Activated gamma-delta T cell treated with Interleukin-2 at 50 U/mL for 16 hours (primary cell): ENCODE results near the gene LY6G6D.

ENCODE experiments used
- DNase-seq: peaks from one replicate; pipeline ENCODE4 v3.0.0-alpha.2; 2020

LY6G6D gene

GRCh38 chr6:31721351-31722020, 6.3 kb downstream of the LY6G6D start, which contains the start of gene LY6G6C:
TSS of gene LY6G6C (minus strand) at chr6:31721746. CDS start at chr6:31721679, 67 bp downstream.
- DNase-seq = no peak

GRCh38 chr6:31722173-31722572, 7.0 kb downstream of the LY6G6D start:
- no peak for DNase-seq

- DNase-seq = no peak
Observed at GRCh38 chr6:31723245-31723979, 8.3 kb downstream of the LY6G6D start, which contains the start of gene MPIG6B. TSS of gene MPIG6B (plus strand) at chr6:31723373. CDS start at chr6:31723384, 11 bp downstream.

- no peak for DNase-seq
Observed at GRCh38 chr6:31723980-31724691, 9.0 kb downstream of the LY6G6D start.

- DNase-seq = no peak
Observed at GRCh38 chr6:31725502-31726350, 10.6 kb downstream of the LY6G6D start.

GRCh38 chr6:31727034-31727716, 12.0 kb downstream of the LY6G6D start:
- no peak for DNase-seq

- DNase-seq = no peak
Observed at GRCh38 chr6:31727717-31728671, 12.8 kb downstream of the LY6G6D start.

GRCh38 chr6:31728767-31729514, 13.8 kb downstream of the LY6G6D start, which contains the start of gene DDAH2:
TSS of gene DDAH2 (minus strand) at chr6:31729299. CDS start at chr6:31729161, 138 bp downstream.
- DNase-seq = no peak

- peak; percentile 78 for DNase-seq
Observed at GRCh38 chr6:31729515-31729978, 14.4 kb downstream of the LY6G6D start.

GRCh38 chr6:31729979-31730630, 15.0 kb downstream of the LY6G6D start:
- DNase-seq = peak; percentile 62

GRCh38 chr6:31730631-31731086, 15.5 kb downstream of the LY6G6D start:
- no peak for DNase-seq

- no peak for DNase-seq
Observed at GRCh38 chr6:31732029-31732428, 16.9 kb downstream of the LY6G6D start.

- DNase-seq = no peak
Observed at GRCh38 chr6:31733734-31734133, 18.6 kb downstream of the LY6G6D start.

GRCh38 chr6:31734247-31734820, 19.2 kb downstream of the LY6G6D start:
- DNase-seq = no peak

- peak; percentile 58 for DNase-seq
Observed at GRCh38 chr6:31734821-31735406, 19.8 kb downstream of the LY6G6D start.

GRCh38 chr6:31736021-31736767, 21.0 kb downstream of the LY6G6D start, which contains the start of gene CLIC1:
TSS of gene CLIC1 (minus strand) at chr6:31736530. CDS start at chr6:31736300, 230 bp downstream.
- DNase-seq = peak; percentile 56

GRCh38 chr6:31736768-31737314, 21.7 kb downstream of the LY6G6D start:
- DNase-seq = no peak
